NCI-H2107 treated with DMSO at 0.1 percent for 48 hours (cell line): ENCODE results near the gene USP34.

Experiments
- DNase-seq: peaks from one replicate; lab custom pipeline; 2025; ENCODE audit not compliant: unreplicated experiment; lab: John Stamatoyannopoulos, UW

Gene USP34

GRCh38 chr2:61255580-61256437, 215.1 kb downstream of the USP34 start:
- DNase-seq: no peak

GRCh38 chr2:61254536-61254935, 216.4 kb downstream of the USP34 start:
- no peak for DNase-seq

- no peak for DNase-seq
These were observed 217.8 kb downstream of the USP34 start for GRCh38 chr2:61253136-61253535.

GRCh38 chr2:61252031-61252430, 218.9 kb downstream of the USP34 start:
- DNase-seq: no peak

GRCh38 chr2:61249521-61250071, 221.3 kb downstream of the USP34 start:
- DNase-seq: no peak

- DNase-seq: no peak
These were observed 223.6 kb downstream of the USP34 start for GRCh38 chr2:61247204-61247812.

- no peak for DNase-seq
These were observed 226.2 kb downstream of the USP34 start for GRCh38 chr2:61244694-61245093.

- DNase-seq: no peak
These were observed 229.6 kb downstream of the USP34 start for GRCh38 chr2:61241266-61241665.

GRCh38 chr2:61238219-61239012, 232.5 kb downstream of the USP34 start:
- DNase-seq: no peak

- no peak for DNase-seq
These were observed 235.2 kb downstream of the USP34 start for GRCh38 chr2:61235716-61236115.

GRCh38 chr2:61233581-61233980, 237.3 kb downstream of the USP34 start:
- no peak for DNase-seq

- DNase-seq: no peak
These were observed 241.0 kb downstream of the USP34 start for GRCh38 chr2:61229936-61230335.

GRCh38 chr2:61222567-61222966, 248.3 kb downstream of the USP34 start:
- no peak for DNase-seq

GRCh38 chr2:61221819-61222218, 249.1 kb downstream of the USP34 start:
- DNase-seq: no peak

- no peak for DNase-seq
These were observed 250.1 kb downstream of the USP34 start for GRCh38 chr2:61220768-61221167.

- no peak for DNase-seq
These were observed 252.1 kb downstream of the USP34 start for GRCh38 chr2:61218817-61219170.

- DNase-seq: no peak
These were observed 252.6 kb downstream of the USP34 start for GRCh38 chr2:61218076-61218816.

GRCh38 chr2:61214171-61214570, 256.7 kb downstream of the USP34 start:
- DNase-seq: no peak

GRCh38 chr2:61210332-61210981, 260.4 kb downstream of the USP34 start:
- no peak for DNase-seq

- DNase-seq: no peak
These were observed 265.8 kb downstream of the USP34 start for GRCh38 chr2:61205132-61205531.
